Neural crest cell (in vitro differentiated cells): ENCODE data around the gene CDH23. TPM values are rescaled to one million over a fixed set of nuclear protein-coding genes. Genes with fewer than 3 reads are reported as not detected.

Experiments used
- DNase-seq: peaks from one replicate; pipeline ENCODE4 v3.0.0; 2021; ENCODE audit warnings: low read depth, mixed read lengths, low spot score
- H3K27ac Mint-ChIP-seq: one replicate; pipeline ENCODE4 v1.8.0; 2021; ENCODE audit warnings: mild to moderate bottlenecking, mixed read lengths; ENCODE audit not compliant: unreplicated experiment
- H3K27me3 Mint-ChIP-seq: 2 replicates; pipeline ENCODE4 v1.8.0; 2021; ENCODE audit warnings: low read depth, mild to moderate bottlenecking, mixed read lengths
- H3K36me3 Mint-ChIP-seq: 2 replicates; pipeline ENCODE4 v1.8.0; 2021; ENCODE audit warnings: low read depth, mild to moderate bottlenecking, mixed read lengths
- H3K4me1 Mint-ChIP-seq: 2 replicates; pipeline ENCODE4 v1.8.0; 2021; ENCODE audit warnings: mixed read lengths
- H3K4me3 Mint-ChIP-seq: one replicate; pipeline ENCODE4 v1.8.0; 2021; ENCODE audit warnings: mild to moderate bottlenecking, mixed read lengths
- H3K9me3 Mint-ChIP-seq: 2 replicates; pipeline ENCODE4 v1.8.0; 2021; ENCODE audit warnings: mixed read lengths
- CTCF ChIP-seq: fragments of 200-600 bp; sonication (generic); conservative IDR thresholded peaks from 2 replicates; pipeline ENCODE4 v1.5.0; 2021; ENCODE audit warnings: antibody characterized with exemption, mild to moderate bottlenecking
- total RNA-seq: library from RNA; stranded (reverse); gene quantifications from 2 replicates; pipeline ENCODE4 v1.2.1, GENCODE V29; 2021

CDH23 gene
- total RNA-seq, 1 donor from 2014 or later, result 2.6 TPM

GRCh38 chr10:71789871-71790270 lies 393.2 kb downstream of the CDH23 start:
- Mint-ChIP-seq H3K4me1 (no peaks in the 10 kb centered on the region), H3K36me3 (no peaks in the 10 kb centered on the region), H3K9me3 (no peaks in the 10 kb centered on the region), H3K27me3 (peaks cover 6% of the 10 kb centered on the region), H3K27ac (no peak overlapping the region), H3K4me3 (no peak overlapping the region)
- DNase-seq, result no peak
- TF ChIP-seq CTCF, result no peak

- Mint-ChIP-seq H3K4me3 (no peak overlapping the region), H3K36me3 (no peaks in the 10 kb centered on the region), H3K27ac (no peak overlapping the region), H3K27me3 (peaks cover 10% of the 10 kb centered on the region), H3K4me1 (no peaks in the 10 kb centered on the region), H3K9me3 (peaks cover 2% of the 10 kb centered on the region)
- no peak for DNase-seq
- no peak for TF ChIP-seq CTCF
These were observed 394.2 kb downstream of the CDH23 start for GRCh38 chr10:71790749-71791440.

- Mint-ChIP-seq H3K9me3 (peaks cover 2% of the 10 kb centered on the region), H3K36me3 (no peaks in the 10 kb centered on the region), H3K4me3 (no peak overlapping the region), H3K4me1 (no peaks in the 10 kb centered on the region), H3K27ac (no peak overlapping the region), H3K27me3 (peaks cover 10% of the 10 kb centered on the region)
- no peak for TF ChIP-seq CTCF
- DNase-seq, result peak; percentile 38
These were observed 398.5 kb downstream of the CDH23 start for GRCh38 chr10:71795248-71795647.

- DNase-seq, result no peak
- H3K4me3 Mint-ChIP-seq, result no peak overlapping the region
- H3K27me3 Mint-ChIP-seq, result peaks cover 10% of the 10 kb centered on the region
- no peaks in the 10 kb centered on the region for H3K4me1 Mint-ChIP-seq
- peaks cover 2% of the 10 kb centered on the region for H3K9me3 Mint-ChIP-seq
- no peak overlapping the region for H3K27ac Mint-ChIP-seq
- no peaks in the 10 kb centered on the region for H3K36me3 Mint-ChIP-seq
- TF ChIP-seq CTCF, result no peak
These were observed 400.2 kb downstream of the CDH23 start for GRCh38 chr10:71796749-71797405.

GRCh38 chr10:71797533-71798307 lies 401.0 kb downstream of the CDH23 start:
- H3K27me3 Mint-ChIP-seq, result peaks cover 10% of the 10 kb centered on the region
- H3K4me1 Mint-ChIP-seq, result no peaks in the 10 kb centered on the region
- H3K4me3 Mint-ChIP-seq, result no peak overlapping the region
- H3K9me3 Mint-ChIP-seq, result peaks cover 2% of the 10 kb centered on the region
- no peak for TF ChIP-seq CTCF
- no peak overlapping the region for H3K27ac Mint-ChIP-seq
- no peaks in the 10 kb centered on the region for H3K36me3 Mint-ChIP-seq
- DNase-seq, result no peak
